HEK293T (cell line): ENCODE data around the gene TCF25.

Experiments
- CTCF ChIA-PET: fragments of 350-600 bp; formaldehyde crosslinking; extraction: SDS; loops from one replicate; lab custom pipeline; 2021; ENCODE audit warnings: antibody characterized with exemption, inconsistent platforms; lab: Yijun Ruan, JAX
- POLR2A ChIA-PET: fragments of 350-600 bp; formaldehyde crosslinking; extraction: SDS; loops from one replicate; lab custom pipeline; 2020; ENCODE audit warnings: antibody characterized with exemption, inconsistent platforms; lab: Yijun Ruan, JAX
- DNase-seq: peaks from one replicate; pipeline ENCODE4 v3.0.0; 2012; ENCODE audit warnings: mixed read lengths; ENCODE audit errors: extremely low spot score
- ARNT ChIP-seq: fragments of 450-650 bp; IDR thresholded peaks from 2 replicates; pipeline ENCODE4 v1.6.1; 2017; ENCODE audit warnings: mild to moderate bottlenecking
- BHLHE40 ChIP-seq: fragments of 450-650 bp; IDR thresholded peaks from 2 replicates; pipeline ENCODE4 v1.6.1; 2016; ENCODE audit warnings: mild to moderate bottlenecking, moderate library complexity, borderline replicate concordance
- CTBP1 ChIP-seq: fragments of 450-650 bp; IDR thresholded peaks from 2 replicates; pipeline ENCODE4 v1.6.1; 2016; ENCODE audit warnings: borderline replicate concordance
- ELF4 ChIP-seq: fragments of 450-650 bp; IDR thresholded peaks from 2 replicates; pipeline ENCODE4 v1.6.1; 2017; ENCODE audit warnings: antibody characterized with exemption
- FOXA1 ChIP-seq: fragments of 450-650 bp; IDR thresholded peaks from 2 replicates; pipeline ENCODE4 v1.6.1; 2016; ENCODE audit warnings: mild to moderate bottlenecking
- FOXK2 ChIP-seq: fragments of 450-650 bp; IDR thresholded peaks from 2 replicates; pipeline ENCODE4 v1.6.1; 2016; ENCODE audit warnings: mild to moderate bottlenecking
- FOXM1 ChIP-seq: fragments of 450-650 bp; IDR thresholded peaks from 2 replicates; pipeline ENCODE4 v1.6.1; 2017; ENCODE audit warnings: mild to moderate bottlenecking, borderline replicate concordance
- HDGF ChIP-seq: fragments of 450-650 bp; IDR thresholded peaks from 2 replicates; pipeline ENCODE4 v1.6.1; 2017; ENCODE audit warnings: antibody characterized with exemption, borderline replicate concordance
- L3MBTL2 ChIP-seq: fragments of 450-650 bp; conservative IDR thresholded peaks from 2 replicates; pipeline ENCODE4 v1.6.1; 2016; ENCODE audit warnings: mild to moderate bottlenecking
- LEF1 ChIP-seq: fragments of 450-650 bp; IDR thresholded peaks from 2 replicates; pipeline ENCODE4 v1.6.1; 2017; ENCODE audit warnings: mild to moderate bottlenecking, borderline replicate concordance
- NFRKB ChIP-seq: fragments of 450-650 bp; IDR thresholded peaks from 2 replicates; pipeline ENCODE4 v1.6.1; 2016; ENCODE audit warnings: mild to moderate bottlenecking, moderate library complexity
- PKNOX1 ChIP-seq: fragments of 450-650 bp; IDR thresholded peaks from 2 replicates; pipeline ENCODE4 v1.6.1; 2016
- SP1 ChIP-seq: fragments of 450-650 bp; IDR thresholded peaks from 2 replicates; pipeline ENCODE4 v1.6.1; 2017
- SUZ12 ChIP-seq: fragments of 450-650 bp; IDR thresholded peaks from 2 replicates; pipeline ENCODE4 v1.6.1; 2016; ENCODE audit warnings: mild to moderate bottlenecking
- TARDBP ChIP-seq: fragments of 450-650 bp; IDR thresholded peaks from 2 replicates; pipeline ENCODE4 v1.6.1; 2016
- ZNF384 ChIP-seq: fragments of 450-650 bp; IDR thresholded peaks from 2 replicates; pipeline ENCODE4 v1.6.1; 2016

Gene TCF25

GRCh38 chr16:89855986-89856385 lies 17.4 kb upstream of the TCF25 start:
- TF ChIP-seq SUZ12 (no peak), FOXK2 (no peak), CTBP1 (no peak), LEF1 (no peak), ZNF384 (no peak), TARDBP (no peak), SP1 (no peak), L3MBTL2 (no peak), BHLHE40 (no peak)
- CTCF ChIA-PET, result no interaction called here
- POLR2A ChIA-PET, result no interaction called here
- DNase-seq, result no peak

GRCh38 chr16:89858973-89859614 lies 14.3 kb upstream of the TCF25 start:
- DNase-seq, result no peak
- CTCF ChIA-PET, result interaction anchor here (0.6 to 0.7 kb wide), 2 partner anchors 18 to 55 kb away, joined by 3 to 6 read pairs; no protein-coding TSS in a partner anchor
- TF ChIP-seq SP1 (no peak), LEF1 (no peak), FOXK2 (no peak), CTBP1 (no peak), TARDBP (no peak)
- POLR2A ChIA-PET, result interaction anchor here (4.4 kb wide), 1 partner anchor 13 kb away, joined by 30 read pairs; the partner anchor contains the start of gene TCF25

GRCh38 chr16:89859615-89860007 lies 13.8 kb upstream of the TCF25 start:
- ChIA-PET POLR2A (interaction anchor here (1.6 to 4.4 kb wide), 3 partner anchors 12 to 44 kb away, joined by 5 to 30 read pairs (median 5); partner anchors contain the start of genes FANCA and TCF25), CTCF (interaction anchor here (0.6 to 1.3 kb wide), 7 partner anchors 12 to 154 kb away, joined by 3 to 7 read pairs (median 4); partner anchors contain the start of gene FANCA)
- no peak for TF ChIP-seq CTBP1
- no peak for TF ChIP-seq SP1
- DNase-seq, result no peak

GRCh38 chr16:89860747-89861304 lies 12.6 kb upstream of the TCF25 start:
- POLR2A ChIA-PET, result interaction anchor here (1.1 to 4.4 kb wide), 4 partner anchors 11 to 45 kb away, joined by 3 to 30 read pairs (median 5); partner anchors contain the start of genes FANCA and TCF25
- peak; percentile 84 for DNase-seq
- CTCF ChIA-PET, result interaction anchor here (0.6 to 2.0 kb wide), 12 partner anchors 9 to 161 kb away, joined by 3 to 7 read pairs (median 4); partner anchors contain the start of gene SPATA2L
- TF ChIP-seq FOXK2, result no peak
- no peak for TF ChIP-seq FOXM1
- TF ChIP-seq ARNT, result no peak
- no peak for TF ChIP-seq ZNF384
- TF ChIP-seq FOXA1, result no peak
- TF ChIP-seq SUZ12, result no peak
- no peak for TF ChIP-seq LEF1
- TF ChIP-seq NFRKB, result no peak
- TF ChIP-seq HDGF, result no peak
- TF ChIP-seq L3MBTL2, result no peak
- TF ChIP-seq TARDBP, result no peak

- CTCF ChIA-PET, result interaction anchor here (0.6 to 2.0 kb wide), 6 partner anchors 8 to 162 kb away, joined by 3 to 6 read pairs (median 4); no protein-coding TSS in a partner anchor
- POLR2A ChIA-PET, result interaction anchor here (1.1 to 4.4 kb wide), 2 partner anchors 10 to 33 kb away, joined by 3 to 30 read pairs; partner anchors contain the start of gene TCF25
- TF ChIP-seq ARNT (no peak), FOXA1 (no peak)
- no peak for DNase-seq
Observed at GRCh38 chr16:89861648-89862047, 11.7 kb upstream of the TCF25 start.

- TF ChIP-seq NFRKB (no peak), SUZ12 (no peak), SP1 (no peak)
- ChIA-PET CTCF (interaction anchor here (0.6 kb wide), 1 partner anchor 236 kb away, joined by 3 read pairs; no protein-coding TSS in a partner anchor), POLR2A (interaction anchor here (3.3 kb wide), 1 partner anchor 11 kb away, joined by 29 read pairs; the partner anchor contains the start of gene TCF25)
- no peak for DNase-seq
Observed at GRCh38 chr16:89862732-89863131, 10.7 kb upstream of the TCF25 start.

- ChIA-PET POLR2A (interaction anchor here (0.7 to 3.3 kb wide), 3 partner anchors 8 to 160 kb away, joined by 3 to 29 read pairs (median 4); partner anchors contain the start of gene TCF25), CTCF (interaction anchor here (1.2 kb wide), 1 partner anchor 10 kb away, joined by 3 read pairs; no protein-coding TSS in a partner anchor)
- DNase-seq, result no peak
- TF ChIP-seq ARNT, result no peak
- no peak for TF ChIP-seq BHLHE40
- TF ChIP-seq NFRKB, result no peak
Observed at GRCh38 chr16:89863741-89864526, 9.5 kb upstream of the TCF25 start.

GRCh38 chr16:89864527-89864820 lies 8.9 kb upstream of the TCF25 start:
- ChIA-PET POLR2A (interaction anchor here (1.4 to 3.3 kb wide), 2 partner anchors 7 to 9 kb away, joined by 4 to 29 read pairs; partner anchors contain the start of gene TCF25), CTCF (interaction anchor here (1.2 kb wide), 1 partner anchor 10 kb away, joined by 3 read pairs; no protein-coding TSS in a partner anchor)
- no peak for DNase-seq
- TF ChIP-seq PKNOX1 (no peak), ZNF384 (no peak), FOXK2 (no peak), LEF1 (no peak), FOXM1 (no peak), BHLHE40 (no peak), SP1 (no peak), SUZ12 (no peak), ARNT (no peak), CTBP1 (no peak), FOXA1 (no peak), TARDBP (no peak), NFRKB (no peak), L3MBTL2 (no peak), ELF4 (no peak), HDGF (no peak)
